OCI-LY1 (cell line): ENCODE results near the gene HDLBP.
A peak's percentile ranks its signal among the peaks of the same experiment; 100 is the strongest.

Experiments
- H2AFZ ChIP-seq: fragments of 200-600 bp; sonication (generic), shearing (Covaris generic); 2 replicates; pipeline ENCODE4 v1.6.0; 2014; ENCODE audit warnings: antibody characterized with exemption, mild to moderate bottlenecking, low read length
- H3F3A ChIP-seq: fragments of 200-600 bp; sonication (generic), shearing (Covaris generic); 2 replicates; pipeline ENCODE4 v1.6.0; 2014; ENCODE audit warnings: mild to moderate bottlenecking, antibody characterized with exemption, low read length, moderate library complexity; ENCODE audit not compliant: insufficient read depth
- H3K27ac ChIP-seq: fragments of 200-600 bp; sonication (generic); 2 replicates; pipeline ENCODE4 v1.5.1; 2014; ENCODE audit warnings: low read length, mixed run types, mild to moderate bottlenecking, low read depth; ENCODE audit not compliant: poor library complexity, severe bottlenecking
- H3K27me3 ChIP-seq: fragments of 200-600 bp; sonication (generic); 2 replicates; pipeline ENCODE4 v1.6.0; 2014; ENCODE audit warnings: antibody characterized with exemption, mild to moderate bottlenecking, low read length, moderate library complexity; ENCODE audit not compliant: insufficient read depth
- H3K36me3 ChIP-seq: fragments of 200-600 bp; sonication (generic); 2 replicates; pipeline ENCODE4 v1.6.1; 2014; ENCODE audit warnings: mild to moderate bottlenecking, antibody characterized with exemption, low read length, moderate library complexity, mixed read lengths; ENCODE audit not compliant: insufficient read depth
- H3K4me1 ChIP-seq: fragments of 200-600 bp; sonication (generic); 2 replicates; pipeline ENCODE4 v1.5.1; 2014; ENCODE audit warnings: mild to moderate bottlenecking, low read length, moderate library complexity; ENCODE audit not compliant: insufficient read depth, severe bottlenecking
- H3K4me2 ChIP-seq: fragments of 200-600 bp; sonication (generic), shearing (Covaris generic); 2 replicates; pipeline ENCODE4 v1.6.1; 2014; ENCODE audit warnings: low read length
- H3K4me3 ChIP-seq: fragments of 200-600 bp; sonication (generic); 2 replicates; pipeline ENCODE4 v1.5.1; 2014; ENCODE audit warnings: low read length, low read depth, mild to moderate bottlenecking, mixed read lengths; ENCODE audit not compliant: poor library complexity, severe bottlenecking
- H3K79me2 ChIP-seq: fragments of 200-600 bp; shearing (Covaris generic); 2 replicates; pipeline ENCODE4 v1.6.1; 2016; ENCODE audit warnings: mixed run types, low read length, mixed read lengths; ENCODE audit not compliant: insufficient read depth
- H3K9ac ChIP-seq: fragments of 200-600 bp; sonication (generic), shearing (Covaris generic); 2 replicates; pipeline ENCODE4 v1.6.1; 2014; ENCODE audit warnings: mild to moderate bottlenecking, low read length, mixed read lengths
- H3K9me2 ChIP-seq: fragments of 200-600 bp; sonication (generic), shearing (Covaris generic); 2 replicates; pipeline ENCODE4 v1.6.1; 2014; ENCODE audit warnings: low read depth, mild to moderate bottlenecking, low read length, mixed read lengths
- H3K9me3 ChIP-seq: fragments of 200-600 bp; shearing (Covaris generic); 2 replicates; pipeline ENCODE4 v1.6.1; 2014; ENCODE audit warnings: low read length, mixed read lengths
- H4K20me1 ChIP-seq: fragments of 200-600 bp; sonication (generic), shearing (Covaris generic); 2 replicates; pipeline ENCODE4 v1.6.0; 2016; ENCODE audit warnings: mild to moderate bottlenecking, low read length; ENCODE audit not compliant: insufficient read depth
- EZH2 ChIP-seq: fragments of 200-600 bp; sonication (generic), shearing (Covaris generic); IDR thresholded peaks from 2 replicates; pipeline ENCODE4 v1.8.0; 2017; ENCODE audit warnings: borderline replicate concordance, mixed run types, mild to moderate bottlenecking, antibody characterized with exemption, low read length, moderate library complexity, mixed read lengths
- TF ChIP-seq, protein P1 (sequence below): fragments of 200-600 bp; sonication (generic), shearing (Covaris generic); IDR thresholded peaks from 2 replicates; pipeline ENCODE4 v1.5.1; 2017; ENCODE audit warnings: mild to moderate bottlenecking, antibody characterized with exemption, low read length, moderate library complexity, mixed read lengths

HDLBP gene

DNA sequence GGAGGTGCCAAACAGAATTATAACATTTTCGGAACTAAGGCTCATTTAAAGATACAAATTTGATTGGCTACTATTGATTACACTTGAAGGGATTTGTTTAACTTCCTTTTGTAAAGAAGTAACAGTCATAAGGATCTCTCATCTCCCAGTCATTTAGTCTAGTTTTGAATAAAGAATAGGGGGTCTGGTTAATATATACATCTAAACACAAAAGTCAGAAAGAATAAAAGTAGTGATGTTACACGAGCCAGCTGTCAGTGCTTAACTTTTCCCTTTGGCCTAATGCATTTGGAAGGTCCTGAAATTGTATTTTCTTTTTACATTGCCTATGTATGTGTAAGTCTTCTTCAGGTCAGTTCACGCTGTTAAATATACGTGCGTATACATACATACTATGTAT lies 8.3 kb upstream of the HDLBP start:
- peak overlapping the region; percentile 6; the same call in 1 of the 2 replicates for H3K9ac ChIP-seq
- H3K4me3 ChIP-seq = peak overlapping the region; percentile 28
- peaks cover 65% of the 10 kb centered on the region for H3K4me1 ChIP-seq
- H3F3A ChIP-seq = no peaks in the 10 kb centered on the region; the same call in 1 of the 2 replicates
- H3K4me2 ChIP-seq = peak overlapping the region; percentile 50
- peaks cover 73% of the 10 kb centered on the region for H3K36me3 ChIP-seq
- no peaks in the 10 kb centered on the region for H3K9me2 ChIP-seq
- H3K27me3 ChIP-seq = no peaks in the 10 kb centered on the region
- H3K79me2 ChIP-seq = peaks cover 75% of the 10 kb centered on the region
- H4K20me1 ChIP-seq = no peaks in the 10 kb centered on the region
- H2AFZ ChIP-seq = no peak overlapping the region
- TF ChIP-seq, protein P1, sequence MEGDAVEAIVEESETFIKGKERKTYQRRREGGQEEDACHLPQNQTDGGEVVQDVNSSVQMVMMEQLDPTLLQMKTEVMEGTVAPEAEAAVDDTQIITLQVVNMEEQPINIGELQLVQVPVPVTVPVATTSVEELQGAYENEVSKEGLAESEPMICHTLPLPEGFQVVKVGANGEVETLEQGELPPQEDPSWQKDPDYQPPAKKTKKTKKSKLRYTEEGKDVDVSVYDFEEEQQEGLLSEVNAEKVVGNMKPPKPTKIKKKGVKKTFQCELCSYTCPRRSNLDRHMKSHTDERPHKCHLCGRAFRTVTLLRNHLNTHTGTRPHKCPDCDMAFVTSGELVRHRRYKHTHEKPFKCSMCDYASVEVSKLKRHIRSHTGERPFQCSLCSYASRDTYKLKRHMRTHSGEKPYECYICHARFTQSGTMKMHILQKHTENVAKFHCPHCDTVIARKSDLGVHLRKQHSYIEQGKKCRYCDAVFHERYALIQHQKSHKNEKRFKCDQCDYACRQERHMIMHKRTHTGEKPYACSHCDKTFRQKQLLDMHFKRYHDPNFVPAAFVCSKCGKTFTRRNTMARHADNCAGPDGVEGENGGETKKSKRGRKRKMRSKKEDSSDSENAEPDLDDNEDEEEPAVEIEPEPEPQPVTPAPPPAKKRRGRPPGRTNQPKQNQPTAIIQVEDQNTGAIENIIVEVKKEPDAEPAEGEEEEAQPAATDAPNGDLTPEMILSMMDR = no peak
- TF ChIP-seq EZH2 = no peak
- H3K9me3 ChIP-seq = no peaks in the 10 kb centered on the region
- peak overlapping the region; percentile 81 for H3K27ac ChIP-seq

DNA sequence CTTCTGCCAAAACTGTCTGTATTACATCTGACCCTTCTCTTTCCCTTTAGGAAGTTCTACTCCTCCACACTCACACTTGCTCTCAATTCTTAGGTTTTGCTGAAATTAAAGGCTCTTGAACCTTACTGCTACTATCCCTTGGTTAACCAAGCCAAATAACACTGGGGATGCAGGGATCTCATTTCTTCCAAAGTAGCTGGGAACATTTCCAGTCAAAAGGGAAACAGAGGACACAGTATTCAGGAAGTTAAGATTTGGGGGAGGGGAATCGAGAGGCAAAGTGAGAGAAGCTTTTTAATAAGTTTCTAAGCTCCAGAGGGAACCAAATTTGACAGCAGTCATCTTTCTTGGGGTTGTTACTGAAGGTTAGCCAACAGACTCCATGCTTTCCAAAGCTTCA lies 6.4 kb upstream of the HDLBP start:
- Histone ChIP-seq H4K20me1 (no peaks in the 10 kb centered on the region), H3F3A (no peaks in the 10 kb centered on the region; the same call in 1 of the 2 replicates), H3K36me3 (peaks cover 65% of the 10 kb centered on the region), H3K9ac (no peak overlapping the region), H3K4me1 (peaks cover 84% of the 10 kb centered on the region), H3K9me2 (no peaks in the 10 kb centered on the region), H3K4me2 (no peak overlapping the region), H3K4me3 (no peak overlapping the region), H3K79me2 (peaks cover 92% of the 10 kb centered on the region), H3K27ac (no peak overlapping the region), H2AFZ (no peak overlapping the region), H3K27me3 (no peaks in the 10 kb centered on the region), H3K9me3 (no peaks in the 10 kb centered on the region)
- TF ChIP-seq, protein P1 = no peak
- TF ChIP-seq EZH2 = no peak

- Histone ChIP-seq H3K9me2 (no peaks in the 10 kb centered on the region), H3F3A (no peaks in the 10 kb centered on the region; the same call in 1 of the 2 replicates), H2AFZ (no peak overlapping the region), H3K27me3 (no peaks in the 10 kb centered on the region), H3K9me3 (no peaks in the 10 kb centered on the region), H4K20me1 (no peaks in the 10 kb centered on the region), H3K4me1 (peaks cover 86% of the 10 kb centered on the region), H3K79me2 (peaks cover 100% of the 10 kb centered on the region), H3K4me2 (peak overlapping the region; percentile 89; the same call in 1 of the 2 replicates), H3K36me3 (peaks cover 56% of the 10 kb centered on the region), H3K4me3 (no peak overlapping the region), H3K27ac (no peak overlapping the region), H3K9ac (no peak overlapping the region)
- TF ChIP-seq, protein P1 = no peak
Observed at GRCh38 chr2:241321033-241321432, 5.6 kb upstream of the HDLBP start.
